Right lobe of liver (tissue), 6 donors: ENCODE data around the gene PRKCZ. TPM values are rescaled to one million over a fixed set of nuclear protein-coding genes. Genes with fewer than 3 reads are reported as not detected.

Experiments used
- ATAC-seq, 4 donors: fragments of 200-7000 bp; cut with Tn5 transposase; one replicate each; pipeline ENCODE4 v1.9.1; 2020; ENCODE audit warnings: mild to moderate bottlenecking in 4 of 4, moderate library complexity in 4 of 4
- DNase-seq, 3 donors: peaks; one replicate each; pipeline ENCODE4 v3.0.0-alpha.2; 2020
- H3K27ac ChIP-seq, 3 donors: fragments of 200-600 bp; one replicate each; pipeline ENCODE4 v1.8.0; 2022
- H3K27me3 ChIP-seq, 2 donors: fragments of 200-600 bp; one replicate each; pipeline ENCODE4 v1.8.0; 2022
- H3K36me3 ChIP-seq, 4 donors: fragments of 200-600 bp; sonication (generic) in 1 of 4; one replicate each; pipeline versions ENCODE4 v1.5.1 to v1.8.0; 2017 to 2022; ENCODE audit warnings: control low read depth in 1 of 4
- H3K4me1 ChIP-seq, 4 donors: fragments of 200-600 bp; sonication (generic) in 1 of 4; one replicate each; pipeline versions ENCODE4 v1.5.1 to v1.8.0; 2017 to 2022; ENCODE audit warnings: control low read depth in 1 of 4
- H3K4me3 ChIP-seq, 3 donors: fragments of 200-600 bp; one replicate each; pipeline ENCODE4 v1.8.0; 2022
- H3K9me3 ChIP-seq, 4 donors: fragments of 200-600 bp; sonication (generic) in 1 of 4; one replicate each; pipeline versions ENCODE4 v1.5.1 to v1.8.0; 2017 to 2022; ENCODE audit warnings: control low read depth in 1 of 4
- POLR2A ChIP-seq: fragments of 450-650 bp; IDR thresholded peaks from one replicate; pipeline ENCODE4 v1.6.1; 2017; ENCODE audit warnings: antibody characterized with exemption, mild to moderate bottlenecking
- WGBS: methylation state at CpG from one replicate; pipeline ENCODE4 v1.1.6; 2018; ENCODE audit warnings: low coverage, low lambda C conversion rate; ENCODE audit not compliant: insufficient coverage; ENCODE audit errors: missing lambda C conversion rate; 5-methylcytosine and 5-hydroxymethylcytosine counted together
- intact Hi-C, 2 donors: fragments of 100-400 bp; cut with DNase I; formaldehyde crosslinking; loops; one replicate each; pipeline versions ENCODE4 v1.11.2 to v1.14.1; 2022
- total RNA-seq, 6 experiments: library from RNA; depleted of rRNA in 2 of 6; stranded (reverse); fragments of >200 nt in 2 of 6; fragmentation: NEBNext Ultra II Directional in 3 of 6; extraction: Animal tissue kit (Norgen Biotek cat#: 25700) in 3 of 6; gene quantifications; one replicate each; pipeline versions ENCODE4 v1.1.0 to v1.2.4, GENCODE V29; 2016 to 2023
- TF ChIP-seq, protein P1 (sequence below), 4 donors: fragments of 200-600 bp in 3 of 4; fragments of 450-650 bp in 1 of 4; IDR thresholded peaks; one replicate each; pipeline versions ENCODE4 v1.5.1 to v1.8.0; 2016 to 2022; ENCODE audit warnings: antibody characterized with exemption in 4 of 4, mild to moderate bottlenecking in 2 of 4
- donor health status: DM: no; HTN: yes; CAD: no.
- donor health status: DM: no; HTN: no; CAD: no.
- donor health status: DM: no; HTN: no; CAD: no.
- donor health status: DM: no; HTN: yes; CAD: no.
- donor health status: DM: no; HTN: yes; CAD: no.

Gene PRKCZ
- total RNA-seq, 6 experiments from 2014 or later: 10.3 to 20.1 (median 15.8) TPM

DNA sequence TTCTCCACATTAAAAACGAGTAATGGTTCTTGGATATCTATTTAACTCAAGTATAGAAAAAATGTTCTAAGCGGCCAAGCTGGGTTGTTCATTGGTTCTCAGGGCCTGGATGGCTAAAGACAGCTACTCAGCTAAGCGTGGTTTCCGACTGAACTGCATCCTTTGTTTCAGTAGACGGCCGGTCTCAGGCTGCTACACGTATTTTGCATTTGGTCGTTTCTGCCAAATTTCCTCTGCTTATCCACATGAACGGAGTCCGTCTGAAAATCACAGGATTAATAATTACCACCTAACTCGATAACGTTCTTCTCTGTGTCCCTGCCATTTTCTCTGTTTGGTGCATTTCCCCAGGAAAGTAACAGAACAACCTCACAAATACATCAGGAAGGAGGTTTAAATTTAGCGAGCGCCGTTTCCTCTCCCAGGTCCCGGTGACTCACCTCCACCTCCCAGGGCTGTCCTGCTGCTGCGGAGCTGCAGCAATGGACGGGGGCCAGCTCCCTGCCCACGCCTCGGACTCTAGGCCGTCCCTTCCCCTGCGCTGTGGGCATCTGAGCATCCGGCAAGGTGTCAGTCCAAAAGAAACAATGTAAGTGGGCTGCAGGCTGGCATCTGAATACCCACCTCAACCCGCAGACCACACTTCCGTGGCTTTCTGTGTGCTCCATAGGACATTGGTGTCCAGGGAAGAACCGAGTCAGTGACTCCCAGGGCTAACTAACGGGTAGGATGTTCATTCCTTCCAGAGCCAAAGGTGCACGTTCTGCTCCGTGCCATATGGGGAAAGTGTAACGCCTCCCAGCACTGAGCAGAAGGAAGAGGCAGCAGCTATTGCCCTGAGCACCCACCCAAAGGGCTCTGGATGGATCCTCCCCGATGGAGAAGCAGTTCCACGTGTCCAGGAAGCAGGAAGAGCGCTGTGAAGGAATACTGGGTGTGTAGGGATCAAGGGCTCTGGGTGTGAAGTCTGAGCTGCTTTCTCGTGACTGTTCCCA, 35.2 kb upstream of the PRKCZ start:
- no peak overlapping the region for H3K4me3 ChIP-seq
- no peaks in the 10 kb centered on the region for H3K9me3 ChIP-seq
- DNase-seq: no peak
- 32% methylated on average over 26 of the region's 34 CpGs for WGBS
- ATAC-seq: peak in 1 of 4 donors; percentile 37
- H3K27me3 ChIP-seq: peaks cover 0 to 5% of the 10 kb centered on the region in 2 donors
- H3K36me3 ChIP-seq: no peaks in the 10 kb centered on the region
- no peak overlapping the region for H3K27ac ChIP-seq
- intact Hi-C loops: no loop called here
- TF ChIP-seq POLR2A: no peak
- TF ChIP-seq, protein P1, sequence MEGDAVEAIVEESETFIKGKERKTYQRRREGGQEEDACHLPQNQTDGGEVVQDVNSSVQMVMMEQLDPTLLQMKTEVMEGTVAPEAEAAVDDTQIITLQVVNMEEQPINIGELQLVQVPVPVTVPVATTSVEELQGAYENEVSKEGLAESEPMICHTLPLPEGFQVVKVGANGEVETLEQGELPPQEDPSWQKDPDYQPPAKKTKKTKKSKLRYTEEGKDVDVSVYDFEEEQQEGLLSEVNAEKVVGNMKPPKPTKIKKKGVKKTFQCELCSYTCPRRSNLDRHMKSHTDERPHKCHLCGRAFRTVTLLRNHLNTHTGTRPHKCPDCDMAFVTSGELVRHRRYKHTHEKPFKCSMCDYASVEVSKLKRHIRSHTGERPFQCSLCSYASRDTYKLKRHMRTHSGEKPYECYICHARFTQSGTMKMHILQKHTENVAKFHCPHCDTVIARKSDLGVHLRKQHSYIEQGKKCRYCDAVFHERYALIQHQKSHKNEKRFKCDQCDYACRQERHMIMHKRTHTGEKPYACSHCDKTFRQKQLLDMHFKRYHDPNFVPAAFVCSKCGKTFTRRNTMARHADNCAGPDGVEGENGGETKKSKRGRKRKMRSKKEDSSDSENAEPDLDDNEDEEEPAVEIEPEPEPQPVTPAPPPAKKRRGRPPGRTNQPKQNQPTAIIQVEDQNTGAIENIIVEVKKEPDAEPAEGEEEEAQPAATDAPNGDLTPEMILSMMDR (IDR thresholded peaks at IDR 0.05): no peak
- peaks cover 0 to 6% (median 0%) of the 10 kb centered on the region in 4 donors for H3K4me1 ChIP-seq

DNA sequence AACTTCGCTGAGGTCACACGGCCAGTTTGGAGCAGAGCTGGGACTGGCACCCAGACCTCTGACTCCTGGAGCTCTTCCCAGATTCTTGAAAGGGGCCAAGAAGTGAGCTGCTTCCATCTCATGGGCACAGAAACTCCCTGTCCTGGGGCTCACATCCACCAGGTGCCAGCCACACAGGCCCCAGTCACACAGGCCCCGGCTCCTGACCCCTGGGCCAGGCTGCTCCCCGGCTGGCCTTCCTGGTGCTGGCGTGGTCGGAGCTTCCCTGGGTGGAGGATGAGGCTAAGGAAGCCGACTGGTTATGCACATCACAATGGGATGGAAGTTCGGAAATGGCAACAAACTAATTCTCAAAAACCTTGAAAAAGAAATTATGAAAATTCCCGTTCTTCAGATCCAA, 34.1 kb upstream of the PRKCZ start:
- WGBS: 55% methylated on average over 8 of the region's 9 CpGs
- H3K27ac ChIP-seq: no peak overlapping the region
- no peak for ATAC-seq
- peaks cover 0 to 6% (median 0%) of the 10 kb centered on the region in 4 donors for H3K4me1 ChIP-seq
- TF ChIP-seq, protein P1 (IDR thresholded peaks at IDR 0.05): no peak
- no peak for TF ChIP-seq POLR2A
- H3K27me3 ChIP-seq: peaks cover 0 to 9% of the 10 kb centered on the region in 2 donors
- H3K9me3 ChIP-seq: no peaks in the 10 kb centered on the region
- H3K36me3 ChIP-seq: no peaks in the 10 kb centered on the region
- no peak overlapping the region for H3K4me3 ChIP-seq
- DNase-seq: no peak
- intact Hi-C loops: no loop called here

DNA sequence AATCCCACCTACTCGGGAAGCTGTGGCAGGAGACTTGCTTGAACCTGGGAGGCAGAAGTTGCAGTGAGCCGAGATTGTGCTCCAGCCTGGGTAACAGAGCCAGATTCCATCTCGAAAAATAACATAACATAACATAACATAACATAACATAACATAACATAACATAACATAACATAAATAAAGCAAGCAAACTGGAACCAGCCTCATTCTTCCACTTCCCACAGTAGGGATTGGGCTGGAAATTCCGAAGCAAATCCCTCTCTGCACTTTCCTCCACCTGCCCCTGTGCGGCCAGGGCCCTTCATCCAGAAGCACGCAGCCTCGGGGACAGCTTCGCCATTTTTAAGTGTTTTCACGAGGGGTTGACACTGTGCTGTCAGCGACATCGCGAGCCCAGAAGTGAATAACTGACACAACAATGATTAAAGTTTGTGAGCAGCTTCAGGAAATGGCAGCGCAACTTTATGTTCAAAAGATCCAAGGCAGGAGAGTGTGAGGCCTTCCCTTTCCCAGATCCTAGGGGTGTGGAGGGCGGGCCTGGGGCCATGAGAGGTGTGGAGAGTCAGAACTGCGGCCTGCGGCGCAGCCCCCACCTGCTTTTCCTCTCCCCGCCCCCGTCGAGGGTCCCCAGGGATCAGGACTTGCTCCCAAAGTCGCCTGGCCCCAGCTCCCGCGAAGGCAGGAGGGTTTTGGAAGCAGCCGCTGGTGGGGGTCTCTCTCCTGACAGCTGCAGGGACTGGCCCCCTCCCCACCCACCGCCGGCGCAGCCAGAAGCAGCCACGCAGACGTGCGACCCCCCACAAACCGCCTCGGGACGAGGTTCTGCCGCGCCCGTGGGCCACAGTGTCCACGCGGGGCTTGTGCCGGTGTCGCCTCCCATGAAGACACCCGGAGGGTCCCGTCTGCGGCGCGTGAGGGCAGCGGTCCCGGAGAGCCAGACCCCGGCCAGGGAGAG, 31.7 kb upstream of the PRKCZ start:
- H3K27me3 ChIP-seq: peaks cover 0 to 9% of the 10 kb centered on the region in 2 donors
- peaks cover 0 to 6% (median 0%) of the 10 kb centered on the region in 4 donors for H3K4me1 ChIP-seq
- no peak overlapping the region for H3K4me3 ChIP-seq
- H3K27ac ChIP-seq: no peak overlapping the region
- TF ChIP-seq POLR2A: no peak
- TF ChIP-seq, protein P1 (IDR thresholded peaks at IDR 0.05): no peak
- H3K36me3 ChIP-seq: no peaks in the 10 kb centered on the region
- intact Hi-C loops: no loop called here
- no peaks in the 10 kb centered on the region for H3K9me3 ChIP-seq
- ATAC-seq (no peak), DNase-seq (no peak)
- 18% methylated on average over 22 of the region's 48 CpGs for WGBS

DNA sequence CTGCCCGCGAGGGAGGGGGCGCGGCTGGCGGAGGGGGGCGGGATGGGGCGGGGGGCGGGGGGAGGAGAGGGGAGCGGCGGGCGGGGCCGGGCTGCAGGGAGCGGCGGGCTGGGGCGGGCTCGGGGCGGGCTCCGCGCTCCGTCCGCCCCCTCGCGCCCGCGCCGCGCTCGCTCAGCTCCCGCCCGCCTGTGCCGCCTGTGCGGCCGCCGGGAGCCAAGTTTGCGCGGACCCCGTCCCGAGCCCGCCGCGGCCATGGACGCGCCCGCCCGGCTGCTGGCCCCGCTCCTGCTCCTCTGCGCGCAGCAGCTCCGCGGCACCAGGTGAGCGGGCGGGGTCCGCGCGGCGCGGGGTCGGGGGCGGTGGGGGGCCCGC, 31.1 kb upstream of the PRKCZ start, which contains the start of gene GABRD:
Gene GABRD (plus strand): TSS at position 174 of the 372 bp plus-strand sequence. CDS start 79 bp downstream, at position 253.
- intact Hi-C loops: no loop called here
- WGBS: 0% methylated on average over 5 of the region's 60 CpGs

More for the DNA sequence above, 31.1 kb upstream of the PRKCZ start, which contains the start of gene GABRD:
- H3K9me3 ChIP-seq: no peaks in the 10 kb centered on the region
- peaks cover 0 to 6% (median 0%) of the 10 kb centered on the region in 4 donors for H3K4me1 ChIP-seq
- H3K27me3 ChIP-seq: peaks cover 0 to 9% of the 10 kb centered on the region in 2 donors
- no peak for DNase-seq
- H3K27ac ChIP-seq: no peak within 1 kb of the TSS
- TF ChIP-seq POLR2A: no peak
- TF ChIP-seq, protein P1 (IDR thresholded peaks at IDR 0.05): no peak
- ATAC-seq: peak in 1 of 4 donors; percentile 44
- no peak within 1 kb of the TSS for H3K4me3 ChIP-seq
- no peaks in the 10 kb centered on the region for H3K36me3 ChIP-seq
